C4-2B (cell line): ENCODE data around the gene FBXO3.

ENCODE experiments used
- H3K27ac ChIP-seq: fragments of 450-650 bp; 2 replicates; pipeline ENCODE4 v1.5.1; 2017
- CTCF ChIP-seq: fragments of 450-650 bp; conservative IDR thresholded peaks from 2 replicates; pipeline ENCODE4 v1.5.1; 2017; ENCODE audit warnings: mild to moderate bottlenecking
- ZFX ChIP-seq: fragments of 450-650 bp; IDR thresholded peaks from 2 replicates; pipeline ENCODE4 v1.6.1; 2017

Gene FBXO3

DNA sequence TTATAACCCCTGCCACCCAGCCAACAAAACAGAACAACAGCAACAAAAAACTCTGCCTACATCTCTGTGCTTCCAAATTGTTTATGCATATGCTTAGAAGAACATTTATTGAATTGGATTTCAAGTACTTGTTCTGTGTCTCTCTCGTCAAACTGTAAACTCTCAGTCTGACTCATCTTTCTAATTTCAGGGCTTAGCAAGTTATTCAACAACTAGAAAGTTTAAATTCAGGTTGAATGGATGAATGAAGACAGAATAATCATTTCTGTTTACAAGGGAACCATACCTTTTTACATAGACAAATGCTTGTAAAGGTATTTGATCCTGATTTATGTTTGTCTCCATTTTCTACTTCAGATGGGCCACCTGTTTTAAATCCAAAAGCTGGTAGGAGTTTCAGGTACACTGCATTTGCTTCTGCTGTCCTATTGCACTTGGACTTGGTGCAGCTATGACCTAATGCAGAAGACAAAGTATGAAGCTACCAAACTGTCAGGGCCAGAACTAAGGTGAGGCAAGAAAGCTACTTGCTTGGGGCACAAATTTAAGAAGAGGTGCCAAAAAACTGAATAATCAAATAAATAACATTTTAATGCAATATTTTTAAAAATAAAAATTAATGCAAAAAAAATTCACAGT, 1.6 kb upstream of the FBXO3 start:
- TF ChIP-seq ZFX = no peak
- no peak for TF ChIP-seq CTCF

GRCh38 chr11:33775467-33775807, 1.1 kb upstream of the FBXO3 start:
- H3K27ac ChIP-seq = no peak overlapping the region
- TF ChIP-seq ZFX (no peak), CTCF (no peak)

More for the DNA sequence above, 1.6 kb upstream of the FBXO3 start:
- H3K27ac ChIP-seq = no peak overlapping the region

- TF ChIP-seq CTCF = no peak
- no peak for TF ChIP-seq ZFX
- H3K27ac ChIP-seq = peak overlapping the region; percentile 75; the same call in 1 of the 2 replicates
Observed at GRCh38 chr11:33774736-33775466, 581 bp upstream of the FBXO3 start.

DNA sequence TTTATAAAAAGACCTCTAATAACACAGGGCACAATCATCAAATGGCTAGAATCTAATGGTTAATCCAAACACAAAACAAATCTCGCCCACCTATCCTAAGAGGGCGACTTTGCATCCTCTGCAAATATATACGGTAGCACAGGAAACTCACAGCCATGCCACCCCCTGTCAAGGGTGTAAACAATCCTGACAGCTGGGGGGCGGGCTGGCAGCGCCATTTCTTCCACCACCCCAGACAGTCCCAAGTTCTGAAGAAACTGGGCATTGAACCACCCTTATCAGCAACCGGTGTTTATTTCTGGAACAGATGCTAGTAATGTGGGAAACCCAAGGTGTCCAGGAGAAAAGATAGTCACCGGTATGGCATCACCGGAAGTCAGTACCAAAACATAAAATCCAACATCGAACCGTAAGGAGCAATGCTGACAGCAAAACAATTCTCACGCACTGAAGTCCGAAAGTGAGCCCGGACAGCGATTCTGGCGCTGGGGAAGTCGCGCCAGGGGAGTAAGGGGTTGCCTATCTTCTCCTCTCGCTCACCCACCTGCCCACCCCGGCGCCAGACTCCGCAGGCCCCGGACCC, 825 bp downstream of the FBXO3 start:
- TF ChIP-seq ZFX (no peak), CTCF (no peak)
- peak overlapping the region; percentile 75 for H3K27ac ChIP-seq

- no peak overlapping the region for H3K27ac ChIP-seq
- TF ChIP-seq ZFX (no peak), CTCF (no peak)
Observed at GRCh38 chr11:33772870-33773269, 1.4 kb downstream of the FBXO3 start.

GRCh38 chr11:33772300-33772699, 2.0 kb downstream of the FBXO3 start:
- TF ChIP-seq CTCF (no peak), ZFX (no peak)
- no peak overlapping the region for H3K27ac ChIP-seq

DNA sequence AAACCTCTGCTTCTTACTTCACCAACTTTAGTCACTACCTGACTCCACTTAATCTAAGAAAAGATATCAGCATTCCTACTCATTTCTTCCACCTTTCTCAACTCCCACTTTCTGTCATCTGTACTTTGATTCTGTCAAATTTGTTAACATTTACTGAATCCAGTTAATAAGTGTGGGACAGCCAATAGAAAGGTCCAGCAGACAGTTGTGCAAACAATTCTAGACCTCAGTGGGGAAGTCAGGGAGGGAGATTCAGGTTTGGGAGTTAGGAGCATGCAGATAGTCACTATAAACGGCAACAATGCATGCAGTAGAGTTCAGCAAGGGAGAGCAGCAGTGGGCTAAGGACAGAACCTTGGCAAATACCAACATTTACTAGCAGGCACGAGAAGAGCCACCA, 4.1 kb downstream of the FBXO3 start:
- no peak for TF ChIP-seq ZFX
- no peak for TF ChIP-seq CTCF
- H3K27ac ChIP-seq = no peak overlapping the region
